Neural progenitor cell (in vitro differentiated cells): ENCODE results near the gene CERT1.

Experiments used
- CTCF ChIP-seq: fragments of 200-600 bp; sonication (generic); IDR thresholded peaks from 2 replicates; pipeline ENCODE4 v1.5.1; 2017; ENCODE audit warnings: antibody characterized with exemption, mild to moderate bottlenecking
- EZH2 ChIP-seq: fragments of 200-600 bp; sonication (generic); IDR thresholded peaks from 2 replicates; pipeline ENCODE4 v1.6.1; 2017; ENCODE audit warnings: antibody characterized with exemption, mild to moderate bottlenecking, moderate library complexity
- EZH2phosphoT487 ChIP-seq: fragments of 200-600 bp; sonication (generic); IDR thresholded peaks from 2 replicates; pipeline ENCODE4 v1.6.1; 2017; ENCODE audit warnings: antibody characterized with exemption

GRCh38 chr5:75433814-75434506 lies 77.5 kb downstream of the CERT1 start:
- no peak for TF ChIP-seq CTCF
- no peak for TF ChIP-seq EZH2
- no peak for TF ChIP-seq EZH2phosphoT487
